OCI-LY7 (cell line): ENCODE measurements around the gene AUTS2. TPM values are rescaled to one million over a fixed set of nuclear protein-coding genes. Genes with fewer than 3 reads are reported as not detected.

ENCODE experiments used
- Bru-seq: library from RNA; stranded (reverse); fragments of 400-500 nt; gene quantifications from one replicate; lab custom pipeline; 2021; lab: Mats Ljungman, UMichigan
- BruChase-seq, 2 experiments: library from RNA; stranded (reverse); fragments of 400-500 nt; gene quantifications; one replicate each; lab custom pipeline; 2021; lab: Mats Ljungman, UMichigan
- BruUV-seq: library from RNA; stranded (reverse); fragments of 400-500 nt; replicated peaks from 2 replicates; lab custom pipeline; 2021; lab: Mats Ljungman, UMichigan
- CTCF ChIA-PET: fragments of 300-600 bp; sonication (Branson Sonifier 250); formaldehyde crosslinking; loops from one replicate; lab custom pipeline; 2022; ENCODE audit warnings: antibody characterized with exemption; ENCODE audit not compliant: unreplicated experiment; lab: Charles Lee
- POLR2A ChIA-PET: fragments of 300-600 bp; sonication (Branson Sonifier 250); formaldehyde crosslinking; loops from one replicate; lab custom pipeline; 2022; ENCODE audit warnings: antibody characterized with exemption; lab: Charles Lee
- DNase-seq: peaks from one replicate; pipeline ENCODE4 v3.0.0-alpha.2; 2015; ENCODE audit warnings: low spot score
- H2AFZ ChIP-seq: fragments of 200-600 bp; sonication (generic), shearing (Covaris generic); 2 replicates; pipeline ENCODE4 v1.6.1; 2014; ENCODE audit warnings: mild to moderate bottlenecking, antibody characterized with exemption, low read length, moderate library complexity
- H3K27ac ChIP-seq: fragments of 200-600 bp; sonication (generic); 2 replicates; pipeline ENCODE4 v1.5.1; 2014; ENCODE audit warnings: mixed run types, low read depth, mild to moderate bottlenecking, moderate library complexity, low read length, inconsistent platforms; ENCODE audit not compliant: poor library complexity, severe bottlenecking
- H3K36me3 ChIP-seq: fragments of 200-600 bp; sonication (generic); 2 replicates; pipeline ENCODE4 v1.6.1; 2014; ENCODE audit warnings: mild to moderate bottlenecking, antibody characterized with exemption, low read length, moderate library complexity, mixed read lengths; ENCODE audit not compliant: insufficient read depth
- H3K4me1 ChIP-seq: fragments of 200-600 bp; sonication (generic); 2 replicates; pipeline ENCODE4 v1.5.1; 2014; ENCODE audit warnings: mild to moderate bottlenecking, low read length; ENCODE audit not compliant: insufficient read depth, poor library complexity, severe bottlenecking
- H3K4me2 ChIP-seq: fragments of 200-600 bp; sonication (generic); 2 replicates; pipeline ENCODE4 v1.6.1; 2014; ENCODE audit warnings: mild to moderate bottlenecking, low read length
- H3K4me3 ChIP-seq: fragments of 200-600 bp; sonication (generic); 2 replicates; pipeline ENCODE4 v1.5.1; 2014; ENCODE audit warnings: mild to moderate bottlenecking, low read depth, low read length; ENCODE audit not compliant: poor library complexity, severe bottlenecking
- H3K79me2 ChIP-seq: fragments of 200-600 bp; sonication (generic); 2 replicates; pipeline ENCODE4 v1.6.1; 2016; ENCODE audit warnings: low read depth, mild to moderate bottlenecking, low read length, moderate library complexity, mixed read lengths; ENCODE audit not compliant: insufficient read depth
- H3K9me2 ChIP-seq: fragments of 200-600 bp; sonication (generic); 2 replicates; pipeline ENCODE4 v1.6.1; 2016; ENCODE audit warnings: mild to moderate bottlenecking, low read length, mixed read lengths; ENCODE audit not compliant: insufficient read depth
- H3K9me3 ChIP-seq: fragments of 200-600 bp; sonication (generic); 2 replicates; pipeline ENCODE4 v1.6.1; 2014; ENCODE audit warnings: mild to moderate bottlenecking, mixed run types, low read length, mixed read lengths
- H4K20me1 ChIP-seq: fragments of 200-600 bp; sonication (generic); 2 replicates; pipeline ENCODE4 v1.6.1; 2014; ENCODE audit warnings: mild to moderate bottlenecking, antibody characterized with exemption, low read length, moderate library complexity, mixed read lengths; ENCODE audit not compliant: insufficient read depth
- EZH2phosphoT487 ChIP-seq: fragments of 200-600 bp; sonication (generic); IDR thresholded peaks from 2 replicates; pipeline ENCODE4 v1.6.1; 2018; ENCODE audit warnings: low read depth, borderline replicate concordance, mild to moderate bottlenecking, mixed run types, antibody characterized with exemption, low read length, moderate library complexity, mixed read lengths
- intact Hi-C: fragments of 100-400 bp; cut with micrococcal nuclease; formaldehyde crosslinking; loops from one replicate; pipeline ENCODE4 v1.10.0; 2022; ENCODE audit not compliant: unreplicated experiment
- long read RNA-seq: library from polyadenylated mRNA; stranded (forward); transcript quantifications from one replicate; pipeline ENCODE4 v2.0.0, GENCODE V29; 2022
- total RNA-seq, 2 experiments: library from RNA; depleted of rRNA in 1 of 2; stranded (reverse); fragments of >200 nt in 1 of 2; shearing (Covaris generic) in 1 of 2; gene quantifications; 2 replicates each; pipeline ENCODE4 v1.2.3, GENCODE V29; 2014 to 2022
- TF ChIP-seq, protein P1 (sequence below): fragments of 200-600 bp; sonication (generic); conservative IDR thresholded peaks from 2 replicates; pipeline ENCODE4 v1.5.1; 2014; ENCODE audit warnings: mild to moderate bottlenecking, antibody characterized with exemption, low read length, moderate library complexity, mixed read lengths

Gene AUTS2
- total RNA-seq (2014; rRNA removed; shearing (Covaris generic)) = 34.3 and 37.9 TPM in 2 replicates
- 78.5 and 88.5 TPM in 2 replicates for total RNA-seq (2022)
- percentile 89 among the genes with signal in this experiment for Bru-seq, nascent RNA
- percentile 91 among the genes with signal in this experiment for BruChase-seq, experiment 1, labeled RNA remaining after a 6-hour chase
- percentile 92 among the genes with signal in this experiment for BruChase-seq, experiment 2, labeled RNA remaining after a 2-hour chase
- long read RNA-seq, partial matches to known transcripts = 7 of 49 reads
- long read RNA-seq, other reads (novel, unspliced or antisense) = 41 of 49 reads

DNA sequence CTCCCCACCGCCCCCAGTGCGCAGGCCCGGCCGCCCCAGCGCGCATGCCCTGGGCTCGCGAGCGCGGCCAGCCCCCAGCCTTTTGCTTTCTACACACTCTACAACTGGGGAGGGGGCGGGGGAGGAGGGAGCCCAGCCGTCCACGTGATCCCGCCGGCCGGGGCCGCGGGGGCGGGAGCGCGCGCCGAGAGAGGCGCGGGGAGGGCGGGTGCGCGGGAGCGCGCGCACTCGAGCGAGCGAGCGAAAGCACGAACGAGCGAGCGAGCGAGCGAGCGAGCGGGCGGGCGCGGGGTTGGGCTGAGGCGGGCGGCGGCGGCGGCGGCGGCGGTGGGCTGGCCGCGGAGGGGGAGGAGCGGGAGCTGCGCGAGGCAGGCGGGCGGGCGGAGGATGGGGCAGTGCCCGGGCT lies at the start of gene AUTS2:
Gene AUTS2, plus strand, starts transcription at position 395 of the 406 bp plus-strand sequence. CDS start 1,179 bp downstream, outside the sequence.
- POLR2A ChIA-PET = interaction anchor here (0.7 kb wide), 1 partner anchor 225 kb away, joined by 5 read pairs; no protein-coding TSS in a partner anchor
- peaks cover 43% of the 10 kb centered on the region for H3K79me2 ChIP-seq
- H3K27ac ChIP-seq = peak within 1 kb of the TSS; percentile 58
- intact Hi-C loops = loop anchor here (1.0 to 10.0 kb wide), 6 partner anchors 98 to 1023 kb away; no protein-coding TSS in a partner anchor
- H3K4me3 ChIP-seq = peak within 1 kb of the TSS; percentile 97
- TF ChIP-seq, protein P1, sequence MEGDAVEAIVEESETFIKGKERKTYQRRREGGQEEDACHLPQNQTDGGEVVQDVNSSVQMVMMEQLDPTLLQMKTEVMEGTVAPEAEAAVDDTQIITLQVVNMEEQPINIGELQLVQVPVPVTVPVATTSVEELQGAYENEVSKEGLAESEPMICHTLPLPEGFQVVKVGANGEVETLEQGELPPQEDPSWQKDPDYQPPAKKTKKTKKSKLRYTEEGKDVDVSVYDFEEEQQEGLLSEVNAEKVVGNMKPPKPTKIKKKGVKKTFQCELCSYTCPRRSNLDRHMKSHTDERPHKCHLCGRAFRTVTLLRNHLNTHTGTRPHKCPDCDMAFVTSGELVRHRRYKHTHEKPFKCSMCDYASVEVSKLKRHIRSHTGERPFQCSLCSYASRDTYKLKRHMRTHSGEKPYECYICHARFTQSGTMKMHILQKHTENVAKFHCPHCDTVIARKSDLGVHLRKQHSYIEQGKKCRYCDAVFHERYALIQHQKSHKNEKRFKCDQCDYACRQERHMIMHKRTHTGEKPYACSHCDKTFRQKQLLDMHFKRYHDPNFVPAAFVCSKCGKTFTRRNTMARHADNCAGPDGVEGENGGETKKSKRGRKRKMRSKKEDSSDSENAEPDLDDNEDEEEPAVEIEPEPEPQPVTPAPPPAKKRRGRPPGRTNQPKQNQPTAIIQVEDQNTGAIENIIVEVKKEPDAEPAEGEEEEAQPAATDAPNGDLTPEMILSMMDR = no peak
- TF ChIP-seq EZH2phosphoT487 = no peak
- H3K36me3 ChIP-seq = no peaks in the 10 kb centered on the region
- H3K4me2 ChIP-seq = peak within 1 kb of the TSS; percentile 99
- H4K20me1 ChIP-seq = peaks cover 16% of the 10 kb centered on the region
- peaks cover 35% of the 10 kb centered on the region for H3K4me1 ChIP-seq
- CTCF ChIA-PET = no interaction called here
- BruUV-seq = no TSS peak
- peak; percentile 94 for DNase-seq
- H3K9me3 ChIP-seq = no peaks in the 10 kb centered on the region
- H3K9me2 ChIP-seq = no peaks in the 10 kb centered on the region
- peak within 1 kb of the TSS; percentile 84; the same call in 1 of the 2 replicates for H2AFZ ChIP-seq

DNA sequence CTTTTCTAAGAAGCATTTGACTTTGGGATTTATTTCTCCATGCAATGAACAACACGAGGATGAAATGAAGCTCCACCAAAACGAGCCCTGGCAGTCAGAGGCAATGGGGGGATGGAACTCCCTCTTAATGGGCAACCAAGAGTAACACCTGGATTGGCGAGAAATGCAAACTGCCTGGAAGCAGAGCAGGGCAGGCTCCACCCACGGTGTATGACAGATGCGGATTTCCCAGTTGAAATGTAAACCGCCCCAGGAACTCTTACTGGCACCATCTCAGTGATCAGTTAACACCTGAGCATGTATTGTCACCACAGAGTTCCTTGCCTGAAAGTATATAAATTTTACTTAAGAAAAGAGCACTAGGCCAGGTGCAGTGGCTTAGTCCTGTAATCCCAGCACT lies 47.3 kb upstream of the AUTS2 start:
- no peak overlapping the region for H3K27ac ChIP-seq
- H3K9me3 ChIP-seq = no peaks in the 10 kb centered on the region
- DNase-seq = no peak
- H4K20me1 ChIP-seq = no peaks in the 10 kb centered on the region
- no peak overlapping the region for H2AFZ ChIP-seq
- TF ChIP-seq, protein P1 = no peak
- TF ChIP-seq EZH2phosphoT487 = no peak
- POLR2A ChIA-PET = interaction anchor here (0.6 to 0.7 kb wide), 2 partner anchors 69 to 73 kb away, joined by 3 read pairs; no protein-coding TSS in a partner anchor
- no peaks in the 10 kb centered on the region for H3K4me1 ChIP-seq
- CTCF ChIA-PET = no interaction called here
- H3K36me3 ChIP-seq = no peaks in the 10 kb centered on the region
- no peak overlapping the region for H3K4me2 ChIP-seq
- BruUV-seq = no TSS peak
- H3K4me3 ChIP-seq = no peak overlapping the region
- no peaks in the 10 kb centered on the region for H3K79me2 ChIP-seq
- no peaks in the 10 kb centered on the region for H3K9me2 ChIP-seq
- intact Hi-C loops = no loop called here

DNA sequence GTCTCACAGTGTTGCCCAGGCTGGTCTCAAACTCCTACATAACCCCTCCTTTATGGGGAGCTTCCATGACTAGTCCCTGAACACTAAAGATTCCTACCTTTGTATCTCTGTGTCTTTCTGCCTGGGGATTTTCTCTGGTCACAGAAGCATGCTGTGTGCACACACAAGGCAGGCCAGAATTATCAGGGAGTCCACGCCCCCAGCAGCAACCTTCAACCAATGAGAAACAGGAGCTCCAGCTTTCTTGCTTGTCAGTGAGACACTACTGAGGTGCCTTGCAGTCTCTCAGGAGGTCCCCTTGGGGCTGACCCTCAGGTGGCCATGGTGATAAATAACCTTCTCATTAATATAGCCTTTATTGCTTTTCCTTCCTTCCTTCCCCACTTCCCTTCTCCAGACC lies 45.1 kb upstream of the AUTS2 start:
- no TSS peak for BruUV-seq
- Histone ChIP-seq H3K79me2 (no peaks in the 10 kb centered on the region), H3K4me2 (no peak overlapping the region), H4K20me1 (no peaks in the 10 kb centered on the region), H2AFZ (no peak overlapping the region), H3K27ac (no peak overlapping the region), H3K36me3 (no peaks in the 10 kb centered on the region), H3K9me3 (no peaks in the 10 kb centered on the region), H3K4me3 (no peak overlapping the region), H3K4me1 (no peaks in the 10 kb centered on the region), H3K9me2 (no peaks in the 10 kb centered on the region)
- intact Hi-C loops = no loop called here
- ChIA-PET POLR2A (interaction anchor here (0.7 to 1.1 kb wide), 3 partner anchors 9 to 239 kb away, joined by 3 to 5 read pairs (median 3); no protein-coding TSS in a partner anchor), CTCF (no interaction called here)
- no peak for DNase-seq
- TF ChIP-seq EZH2phosphoT487 = no peak
- TF ChIP-seq, protein P1 = no peak
